ENCODE results near the gene ZNF784. TPM values are rescaled to one million over a fixed set of nuclear protein-coding genes. Genes with fewer than 3 reads are reported as not detected.
A peak's percentile ranks its signal among the peaks of the same experiment; 100 is the strongest.

Gene ZNF784
- total and polyA plus RNA-seq, 9 of the 15 experiments (the other 6 are each of a cell fraction or from before 2014, with no cell fraction given) = 0.14 to 6.1 (median 2.1) TPM

GRCh38 chr19:55592391-55593090 lies 31.8 kb downstream of the ZNF784 start:
- peaks cover 3% of the 10 kb centered on the region; the same call in 1 of the 2 replicates for H3K9me3 ChIP-seq (replicated peaks; ENCODE audit: control insufficient read depth, insufficient read depth, low read depth, low read length)
- no peaks in the 10 kb centered on the region for H3K9me1 ChIP-seq (ENCODE audit: control insufficient read depth, insufficient read depth, low read length)
- no peak for DNase-seq (ENCODE audit: extremely low read depth in 1 of 4, low spot score in 3 of 4)
- H3K27ac ChIP-seq (ENCODE audit: extremely low read depth, low read depth, low read length) = no peak overlapping the region
- intact Hi-C loops (cut with micrococcal nuclease) = no loop called here
- no peak overlapping the region for H2AFZ ChIP-seq (ENCODE audit: low read depth, low read length)
- peak; percentile 42 for TF ChIP-seq POLR2G (IDR thresholded peaks at IDR 0.05; ENCODE audit: low read depth, low read length)
- no peak for TF ChIP-seq ZNF79 (CRISPR knock-in tag; IDR thresholded peaks at IDR 0.05; ENCODE audit: low read depth)
- H3K4me1 ChIP-seq (replicated peaks in 1 of 2; ENCODE audit: control insufficient read depth in 2 of 2, insufficient read depth in 2 of 2, low read length in 2 of 2) = peaks cover 6 to 24% of the 10 kb centered on the region in 2 experiments; a peak in 3 of 5 replicates
- ChIA-PET CTCF (ENCODE audit: low intra/inter-chr PET ratio) (no interaction called here), POLR2A (no interaction called here)
- no peak overlapping the region for H3K4me3 ChIP-seq
- no peaks in the 10 kb centered on the region for H4K20me1 ChIP-seq (replicated peaks; ENCODE audit: control insufficient read depth, insufficient read depth, low read length)
- no peaks in the 10 kb centered on the region for H3K79me2 ChIP-seq (ENCODE audit: control insufficient read depth, insufficient read depth, low read length)
- no peak overlapping the region for H3K9ac ChIP-seq (ENCODE audit: insufficient read depth in 1 of 2, low read depth in 2 of 2, low read length in 2 of 2)
- H3K36me3 ChIP-seq (ENCODE audit: control insufficient read depth, insufficient read depth, low read length) = peaks cover 39% of the 10 kb centered on the region; the same call in 2 of the 3 replicates
- no peak for ATAC-seq
- WGBS (ENCODE audit: insufficient coverage, low coverage, missing lambda C conversion rate) = 97% methylated on average over 15 of the region's 73 CpGs
- no peak overlapping the region for H3K4me2 ChIP-seq (ENCODE audit: insufficient read depth, low read length)
- no peaks in the 10 kb centered on the region for H3K27me3 ChIP-seq (ENCODE audit: control insufficient read depth in 2 of 2, insufficient read depth in 2 of 2, low read length in 2 of 2)
- no peak for FAIRE-seq
- in situ Hi-C loops (cut with MboI) = no loop called here
- BruUV-seq (replicated peaks) = no TSS peak

- H3K9me3 ChIP-seq (replicated peaks; ENCODE audit: control insufficient read depth, insufficient read depth, low read depth, low read length) = peaks cover 3% of the 10 kb centered on the region; the same call in 1 of the 2 replicates
- H3K9me1 ChIP-seq (ENCODE audit: control insufficient read depth, insufficient read depth, low read length) = no peaks in the 10 kb centered on the region
- H4K20me1 ChIP-seq (replicated peaks; ENCODE audit: control insufficient read depth, insufficient read depth, low read length) = 0 out of 2 replicates have a peak, but pooled peaks cover 6% of the 10 kb centered on the region
- ATAC-seq (peak; percentile 54), DNase-seq (ENCODE audit: extremely low read depth in 1 of 4, low spot score in 3 of 4) (peak in 2 of 4 experiments; percentile 28 to 32), FAIRE-seq (no peak)
- H2AFZ ChIP-seq (ENCODE audit: low read depth, low read length) = no peak overlapping the region
- no TSS peak for BruUV-seq (replicated peaks)
- CTCF ChIA-PET (ENCODE audit: low intra/inter-chr PET ratio) = no interaction called here
- H3K79me2 ChIP-seq (ENCODE audit: control insufficient read depth, insufficient read depth, low read length) = no peaks in the 10 kb centered on the region
- peaks cover 10 to 29% of the 10 kb centered on the region in 2 experiments; a peak in 3 of 5 replicates for H3K4me1 ChIP-seq (replicated peaks in 1 of 2; ENCODE audit: control insufficient read depth in 2 of 2, insufficient read depth in 2 of 2, low read length in 2 of 2)
- in situ Hi-C loops (cut with MboI) = no loop called here
- H3K36me3 ChIP-seq (ENCODE audit: control insufficient read depth, insufficient read depth, low read length) = peaks cover 35% of the 10 kb centered on the region; the same call in 2 of the 3 replicates
- H3K4me2 ChIP-seq (ENCODE audit: insufficient read depth, low read length) = no peak overlapping the region
- POLR2A ChIA-PET = no interaction called here
- intact Hi-C loops (cut with micrococcal nuclease) = no loop called here
- no peak overlapping the region for H3K4me3 ChIP-seq
- H3K27me3 ChIP-seq (ENCODE audit: control insufficient read depth in 2 of 2, insufficient read depth in 2 of 2, low read length in 2 of 2) = no peaks in the 10 kb centered on the region
- WGBS (ENCODE audit: insufficient coverage, low coverage, missing lambda C conversion rate) = 42% methylated on average over 9 of the region's 10 CpGs
- no peak overlapping the region; a peak in 1 of 4 replicates for H3K9ac ChIP-seq (ENCODE audit: insufficient read depth in 1 of 2, low read depth in 2 of 2, low read length in 2 of 2)
- H3K27ac ChIP-seq (ENCODE audit: extremely low read depth, low read depth, low read length) = no peak overlapping the region
- TF ChIP-seq ZNF507 (tag; conservative IDR thresholded peaks at IDR 0.05) = no peak
- no peak for TF ChIP-seq ZFX (CRISPR knock-in tag; IDR thresholded peaks at IDR 0.05)
- no peak for TF ChIP-seq POLR2H (tag; IDR thresholded peaks at IDR 0.05; ENCODE audit: low read depth)
- TF ChIP-seq EGR1 (conservative IDR thresholded peaks at IDR 0.05) = peak; percentile 27; the same call in 1 of the 2 replicates
- TF ChIP-seq KLF16 (IDR thresholded peaks at IDR 0.05) = no peak
- no peak for TF ChIP-seq ZNF212 (CRISPR knock-in tag; IDR thresholded peaks at IDR 0.05)
- TF ChIP-seq ZNF695 (CRISPR knock-in tag; IDR thresholded peaks at IDR 0.05) = no peak
- TF ChIP-seq DMBX1 (CRISPR knock-in tag; IDR thresholded peaks at IDR 0.05; ENCODE audit: borderline replicate concordance) = no peak
- TF ChIP-seq ETS1 (conservative IDR thresholded peaks at IDR 0.05; ENCODE audit: control insufficient read depth, low read depth, low read length) = no peak
- no peak for TF ChIP-seq L3MBTL2 (IDR thresholded peaks at IDR 0.05)
- TF ChIP-seq HMG20A (CRISPR knock-in tag; conservative IDR thresholded peaks at IDR 0.05) = no peak
- no peak for TF ChIP-seq HDAC8 (tag; IDR thresholded peaks at IDR 0.05)
- TF ChIP-seq ZFP36 (IDR thresholded peaks at IDR 0.05; ENCODE audit: low read depth, low read length, partially characterized antibody) = no peak
- no peak for TF ChIP-seq EP300 (IDR thresholded peaks at IDR 0.05; ENCODE audit: low read length)
Observed at GRCh38 chr19:55591555-55591954, 32.8 kb downstream of the ZNF784 start.

Measured in K562 (cell line).